HepG2 (cell line): ENCODE results near the gene ST6GALNAC4. TPM values are rescaled to one million over a fixed set of nuclear protein-coding genes. Genes with fewer than 3 reads are reported as not detected.

Source experiments
- CEBPG ChIP-seq: IDR thresholded peaks from 2 replicates; pipeline ENCODE4 v1.6.1; 2016
- GLI4 ChIP-seq: sonication (generic); formaldehyde crosslinking; IDR thresholded peaks from 2 replicates; pipeline ENCODE4 v1.5.1; 2020; ENCODE audit warnings: missing genetic modification reagents, mild to moderate bottlenecking, moderate library complexity, borderline replicate concordance
- HNRNPH1 ChIP-seq: fragments of 200-400 bp; formaldehyde crosslinking; optimal IDR thresholded peaks from 2 replicates; pipeline ENCODE3; 2017; ENCODE audit warnings: mild to moderate bottlenecking, low read depth, low read length
- HOXA9 ChIP-seq: sonication (generic); formaldehyde crosslinking; IDR thresholded peaks from 2 replicates; pipeline ENCODE4 v1.8.1; 2022; ENCODE audit warnings: missing genetic modification reagents, mild to moderate bottlenecking, moderate library complexity, borderline replicate concordance
- IRF9 ChIP-seq: sonication (generic); formaldehyde crosslinking; IDR thresholded peaks from 2 replicates; pipeline ENCODE4 v1.8.0; 2022; ENCODE audit warnings: missing genetic modification reagents, mild to moderate bottlenecking, borderline replicate concordance
- MTF2 ChIP-seq: sonication (generic); formaldehyde crosslinking; IDR thresholded peaks from 2 replicates; pipeline ENCODE4 v1.5.0; 2020; ENCODE audit warnings: missing genetic modification reagents, borderline replicate concordance
- SAP130 ChIP-seq: IDR thresholded peaks from 2 replicates; pipeline ENCODE4 v1.6.1; 2016; ENCODE audit warnings: low read depth
- SIN3B ChIP-seq: fragments of 150-350 bp; IDR thresholded peaks from 2 replicates; pipeline ENCODE4 v1.6.1; 2014; ENCODE audit warnings: low read length
- THAP8 ChIP-seq: sonication (generic); formaldehyde crosslinking; IDR thresholded peaks from 2 replicates; pipeline ENCODE4 v1.5.1; 2020; ENCODE audit warnings: missing genetic modification reagents, mild to moderate bottlenecking, borderline replicate concordance
- TRIM24 ChIP-seq: sonication (generic); formaldehyde crosslinking; IDR thresholded peaks from 2 replicates; pipeline ENCODE4 v1.8.0; 2022; ENCODE audit warnings: mild to moderate bottlenecking, missing genetic modification reagents
- TSC22D2 ChIP-seq: sonication (generic); formaldehyde crosslinking; IDR thresholded peaks from 2 replicates; pipeline ENCODE4 v1.5.1; 2020; ENCODE audit warnings: missing genetic modification reagents, mild to moderate bottlenecking, borderline replicate concordance
- ZBED4 ChIP-seq: sonication (generic); formaldehyde crosslinking; IDR thresholded peaks from 2 replicates; pipeline ENCODE4 v1.4.0; 2020; ENCODE audit warnings: missing genetic modification reagents, borderline replicate concordance
- ZNF17 ChIP-seq: sonication (generic); formaldehyde crosslinking; IDR thresholded peaks from 2 replicates; pipeline ENCODE4 v1.5.0; 2020; ENCODE audit warnings: mild to moderate bottlenecking, missing genetic modification reagents
- ZNF180 ChIP-seq: sonication (generic); formaldehyde crosslinking; IDR thresholded peaks from 2 replicates; pipeline ENCODE4 v1.4.0; 2020; ENCODE audit warnings: low read depth, missing genetic modification reagents, borderline replicate concordance
- ZNF263 ChIP-seq: sonication (generic); formaldehyde crosslinking; IDR thresholded peaks from 2 replicates; pipeline ENCODE4 v1.4.0; 2020; ENCODE audit warnings: missing genetic modification reagents
- ZNF460 ChIP-seq: sonication (generic); formaldehyde crosslinking; IDR thresholded peaks from 2 replicates; pipeline ENCODE4 v1.5.1; 2020; ENCODE audit warnings: missing genetic modification reagents, mild to moderate bottlenecking, borderline replicate concordance
- ZNF672 ChIP-seq: sonication (generic); formaldehyde crosslinking; IDR thresholded peaks from 2 replicates; pipeline ENCODE4 v1.8.1; 2022; ENCODE audit warnings: missing genetic modification reagents
- ZNF770 ChIP-seq: sonication (generic); formaldehyde crosslinking; IDR thresholded peaks from 2 replicates; pipeline ENCODE4 v1.5.0; 2020; ENCODE audit warnings: mild to moderate bottlenecking, missing genetic modification reagents
- ZNF891 ChIP-seq: sonication (generic); formaldehyde crosslinking; IDR thresholded peaks from 2 replicates; pipeline ENCODE4 v1.5.0; 2020; ENCODE audit warnings: mild to moderate bottlenecking, missing genetic modification reagents
- polyA plus RNA-seq, 8 experiments: library from polyadenylated mRNA; depleted of rRNA in 3 of 8; stranded (reverse) in 7 of 8; unstranded in 1 of 8; fragments of >200 nt; fragmentation: Illumina TruSeq in 4 of 8; extraction: Trizol in 4 of 8; gene quantifications; 2 replicates each; pipeline versions ENCODE4 v1.2.1 to v1.2.3, GENCODE V29; 2011 to 2016; ENCODE audit warnings: low read depth in 4 of 8, missing spikeins in 1 of 8, mixed read lengths in 1 of 8; ENCODE audit not compliant: insufficient read depth in 1 of 8
- total RNA-seq, 5 experiments: library from RNA; depleted of rRNA; stranded (reverse); fragments of >200 nt; fragmentation: Illumina TruSeq; extraction: Trizol; gene quantifications; 2 replicates each; pipeline ENCODE4 v1.2.3, GENCODE V29; 2016; ENCODE audit warnings: low read depth in 1 of 5
- TF ChIP-seq, protein P1 (sequence below): sonication (generic); formaldehyde crosslinking; IDR thresholded peaks from 2 replicates; pipeline ENCODE4 v1.4.0; 2020; ENCODE audit warnings: mild to moderate bottlenecking, missing genetic modification reagents

ST6GALNAC4 gene
- total and polyA plus RNA-seq, 2 of the 13 experiments (the other 11 are each of a cell fraction or from before 2014, with no cell fraction given): 18.8 to 27.7 TPM

- TF ChIP-seq MTF2: no peak
- peak; percentile 67 for TF ChIP-seq SAP130 (CRISPR knock-in tag)
- no peak for TF ChIP-seq TRIM24 (CRISPR knock-in tag)
- no peak for TF ChIP-seq HNRNPH1
- TF ChIP-seq ZNF770 (CRISPR knock-in tag): no peak
- no peak for TF ChIP-seq ZNF263
- no peak for TF ChIP-seq ZNF672
- TF ChIP-seq THAP8: no peak
- TF ChIP-seq ZNF17 (CRISPR knock-in tag): no peak
- TF ChIP-seq HOXA9: no peak
- TF ChIP-seq GLI4: 0 out of 2 replicates have a peak, but pooled peaks have one; percentile 5
- peak; percentile 93; the same call in 1 of the 2 replicates for TF ChIP-seq ZBED4 (CRISPR knock-in tag)
- no peak for TF ChIP-seq CEBPG (CRISPR knock-in tag)
- TF ChIP-seq, protein P1, sequence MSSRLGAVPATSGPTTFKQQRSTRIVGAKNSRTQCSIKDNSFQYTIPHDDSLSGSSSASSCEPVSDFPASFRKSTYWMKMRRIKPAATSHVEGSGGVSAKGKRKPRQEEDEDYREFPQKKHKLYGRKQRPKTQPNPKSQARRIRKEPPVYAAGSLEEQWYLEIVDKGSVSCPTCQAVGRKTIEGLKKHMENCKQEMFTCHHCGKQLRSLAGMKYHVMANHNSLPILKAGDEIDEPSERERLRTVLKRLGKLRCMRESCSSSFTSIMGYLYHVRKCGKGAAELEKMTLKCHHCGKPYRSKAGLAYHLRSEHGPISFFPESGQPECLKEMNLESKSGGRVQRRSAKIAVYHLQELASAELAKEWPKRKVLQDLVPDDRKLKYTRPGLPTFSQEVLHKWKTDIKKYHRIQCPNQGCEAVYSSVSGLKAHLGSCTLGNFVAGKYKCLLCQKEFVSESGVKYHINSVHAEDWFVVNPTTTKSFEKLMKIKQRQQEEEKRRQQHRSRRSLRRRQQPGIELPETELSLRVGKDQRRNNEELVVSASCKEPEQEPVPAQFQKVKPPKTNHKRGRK (CRISPR knock-in tag): no peak
- TF ChIP-seq ZNF891: peak; percentile 63; the same call in 1 of the 2 replicates
- TF ChIP-seq ZNF180 (CRISPR knock-in tag): no peak
- no peak for TF ChIP-seq SIN3B
- TF ChIP-seq TSC22D2 (CRISPR knock-in tag): no peak
- no peak for TF ChIP-seq ZNF460 (CRISPR knock-in tag)
- TF ChIP-seq IRF9 (CRISPR knock-in tag): no peak
These were observed at the start of gene ST6GALNAC4 (continued) for GRCh38 chr9:127916720-127917581.
